ENCODE results near the gene PLEKHA5.

DNA sequence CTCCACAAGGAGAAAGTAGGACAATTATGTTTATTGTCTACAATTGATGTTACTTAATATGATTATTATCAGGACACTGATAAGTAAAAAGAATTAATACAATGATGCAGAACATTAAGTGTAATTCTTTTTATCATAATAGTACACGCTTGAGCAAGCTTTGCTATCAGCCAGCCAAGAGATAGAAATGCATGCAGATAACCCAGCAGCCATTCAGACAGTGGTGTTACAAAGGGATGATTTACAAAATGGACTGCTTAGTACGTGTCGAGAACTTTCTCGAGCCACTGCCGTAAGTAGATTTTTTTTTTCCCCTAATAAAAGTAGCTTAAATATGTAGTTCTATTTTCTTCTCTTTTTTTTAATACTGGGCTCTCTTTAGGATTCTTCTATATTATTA, 192.8 kb downstream of the PLEKHA5 start:
- TF ChIP-seq, protein P1, sequence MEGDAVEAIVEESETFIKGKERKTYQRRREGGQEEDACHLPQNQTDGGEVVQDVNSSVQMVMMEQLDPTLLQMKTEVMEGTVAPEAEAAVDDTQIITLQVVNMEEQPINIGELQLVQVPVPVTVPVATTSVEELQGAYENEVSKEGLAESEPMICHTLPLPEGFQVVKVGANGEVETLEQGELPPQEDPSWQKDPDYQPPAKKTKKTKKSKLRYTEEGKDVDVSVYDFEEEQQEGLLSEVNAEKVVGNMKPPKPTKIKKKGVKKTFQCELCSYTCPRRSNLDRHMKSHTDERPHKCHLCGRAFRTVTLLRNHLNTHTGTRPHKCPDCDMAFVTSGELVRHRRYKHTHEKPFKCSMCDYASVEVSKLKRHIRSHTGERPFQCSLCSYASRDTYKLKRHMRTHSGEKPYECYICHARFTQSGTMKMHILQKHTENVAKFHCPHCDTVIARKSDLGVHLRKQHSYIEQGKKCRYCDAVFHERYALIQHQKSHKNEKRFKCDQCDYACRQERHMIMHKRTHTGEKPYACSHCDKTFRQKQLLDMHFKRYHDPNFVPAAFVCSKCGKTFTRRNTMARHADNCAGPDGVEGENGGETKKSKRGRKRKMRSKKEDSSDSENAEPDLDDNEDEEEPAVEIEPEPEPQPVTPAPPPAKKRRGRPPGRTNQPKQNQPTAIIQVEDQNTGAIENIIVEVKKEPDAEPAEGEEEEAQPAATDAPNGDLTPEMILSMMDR (IDR thresholded peaks at IDR 0.05), result no peak
- TF ChIP-seq FOXM1 (IDR thresholded peaks at IDR 0.05; ENCODE audit: low read depth) (no peak), REST (IDR thresholded peaks at IDR 0.05; ENCODE audit: low read depth, low read length) (no peak), IRF3 (IDR thresholded peaks at IDR 0.05; ENCODE audit: low read depth, low read length) (no peak), EZH2phosphoT487 (IDR thresholded peaks at IDR 0.05; ENCODE audit: borderline replicate concordance, low read depth) (no peak), YY1 (IDR thresholded peaks at IDR 0.05; ENCODE audit: low read depth) (no peak), JUND (IDR thresholded peaks at IDR 0.05) (no peak), POLR2AphosphoS5 (IDR thresholded peaks at IDR 0.05; ENCODE audit: low read depth, low read length) (no peak)
